Right lung (tissue), 5 donors: Measurements from ENCODE around the gene SLC25A21. TPM values are rescaled to one million over a fixed set of nuclear protein-coding genes. Genes with fewer than 3 reads are reported as not detected.
"Not testable (repeated sequence)": the region's sequence is repeated elsewhere in the genome, so short reads cannot be mapped to it uniquely, and the experiment has no call there.

Source experiments
- DNase-seq, 2 donors: peaks; one replicate each; pipeline ENCODE4 v3.0.0-alpha.2; 2013
- polyA plus RNA-seq, 5 donors: library from polyadenylated mRNA; unstranded; fragments of 120-200 nt; gene quantifications; one replicate each; pipeline versions ENCODE4 v1.2.1 to v1.2.3, GENCODE V29; 2013; ENCODE audit warnings: inconsistent platforms in 1 of 5, low replicate concordance in 1 of 5; ENCODE audit not compliant: insufficient read length in 5 of 5, insufficient read depth in 1 of 5

Gene SLC25A21
- polyA plus RNA-seq, 5 donors, result 1.5 to 3.1 (median 2.7) TPM

GRCh38 chr14:36988989-36989388 is 183.4 kb downstream of the SLC25A21 start:
- no peak for DNase-seq

GRCh38 chr14:36988568-36988967 is 183.8 kb downstream of the SLC25A21 start:
- DNase-seq, result no peak

DNA sequence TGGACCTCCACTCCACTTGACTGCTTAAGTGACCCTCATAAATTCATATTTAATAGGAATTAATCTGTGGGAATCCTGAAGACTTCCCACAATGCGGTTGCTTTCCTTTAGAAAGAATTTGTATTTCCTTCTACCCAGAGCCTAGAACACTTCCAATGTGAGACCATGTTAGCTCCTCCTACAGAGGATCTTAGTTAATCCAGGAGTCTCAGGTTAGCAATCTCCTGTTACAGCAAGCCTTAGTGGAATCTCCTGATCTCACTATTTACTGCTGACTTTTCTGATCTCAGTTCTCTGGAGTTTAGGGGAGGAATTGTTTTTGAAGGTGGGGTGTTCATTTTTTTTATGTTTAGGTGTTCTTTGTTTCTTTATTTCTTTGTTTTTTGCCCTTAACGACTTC is 186.0 kb downstream of the SLC25A21 start:
- no peak for DNase-seq

- DNase-seq, result no peak
Measured at GRCh38 chr14:36981832-36982529, 190.4 kb downstream of the SLC25A21 start.

DNA sequence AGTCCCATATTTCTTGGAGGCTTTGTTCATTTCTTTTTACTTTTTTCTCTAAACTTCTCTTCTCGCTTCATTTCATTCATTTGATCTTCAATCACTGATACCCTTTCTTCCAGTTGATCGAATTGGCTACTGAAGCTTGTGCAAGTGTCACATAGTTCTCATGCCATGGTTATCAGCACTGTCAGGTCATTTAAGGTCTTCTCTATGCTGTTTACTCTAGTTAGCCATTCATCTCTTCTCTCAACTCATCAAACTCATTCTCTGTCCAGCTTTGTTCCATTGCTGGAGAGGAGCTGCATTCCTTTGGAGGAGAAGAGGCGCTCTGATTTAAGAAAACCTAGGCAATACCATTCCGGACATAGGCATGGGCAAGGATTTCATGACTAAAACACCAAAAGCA is 192.0 kb downstream of the SLC25A21 start:
- DNase-seq, result not testable (repeated sequence)

DNA sequence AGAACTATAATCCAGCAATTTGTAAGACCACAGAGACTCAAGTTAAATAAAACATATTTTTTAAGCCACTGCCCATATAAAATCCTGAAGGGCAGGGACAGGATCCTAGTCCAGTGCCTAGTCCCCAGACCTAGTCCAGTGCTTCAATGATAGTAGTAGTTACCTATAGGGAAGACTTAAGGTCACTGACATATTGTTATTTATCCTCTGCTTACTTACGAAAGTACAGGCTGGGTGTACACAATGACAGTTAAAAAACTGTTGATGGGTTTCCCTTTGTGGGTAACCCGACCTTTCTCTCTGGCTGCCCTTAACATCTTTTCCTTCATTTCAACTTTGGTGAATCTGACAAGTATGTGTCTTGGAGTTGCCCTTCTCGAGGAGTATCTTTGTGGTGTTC is 192.5 kb downstream of the SLC25A21 start:
- no peak for DNase-seq

DNA sequence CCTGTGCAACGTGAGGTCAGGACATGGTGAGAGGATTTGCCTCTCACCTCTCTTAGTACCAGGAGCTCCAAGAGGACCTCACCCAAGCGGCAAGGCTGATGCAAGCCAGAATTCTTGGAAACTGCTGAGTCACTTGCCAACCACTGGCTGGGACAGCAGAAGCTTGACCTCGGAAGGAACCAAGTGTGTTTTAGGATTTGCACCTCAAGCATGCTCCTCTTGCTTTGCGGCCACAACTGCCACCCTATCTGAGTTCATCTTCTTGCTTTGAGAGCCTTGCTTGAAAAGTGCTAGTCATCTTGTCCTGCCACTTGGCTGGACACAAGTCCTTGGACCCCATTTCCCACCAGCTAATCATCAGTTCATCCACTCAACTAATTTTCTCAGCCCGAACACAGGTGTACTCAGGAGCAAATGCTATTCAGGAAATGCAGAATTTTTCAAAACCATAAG is 195.8 kb downstream of the SLC25A21 start:
- DNase-seq, result no peak

DNA sequence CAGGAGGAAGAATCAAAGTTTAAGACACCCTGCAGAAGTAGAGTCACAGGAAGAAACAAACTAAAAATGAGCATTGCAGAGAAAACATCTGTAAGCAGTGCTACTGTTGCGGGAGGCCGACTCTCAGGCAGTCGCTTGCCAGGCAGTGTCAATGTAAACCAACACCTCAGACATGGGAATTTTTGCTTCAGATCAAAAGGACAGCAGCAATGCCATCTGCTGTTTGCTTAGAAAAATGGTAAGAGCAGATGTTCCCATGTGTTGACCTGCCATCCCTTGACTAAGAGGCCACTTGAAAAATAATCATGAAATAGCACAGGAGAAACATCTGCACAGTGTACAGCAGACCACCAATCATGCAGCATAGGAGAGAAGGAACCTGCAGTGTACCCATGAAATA is 196.6 kb downstream of the SLC25A21 start:
- no peak for DNase-seq

- DNase-seq, result no peak
Measured at GRCh38 chr14:36974985-36975384, 197.4 kb downstream of the SLC25A21 start.

DNA sequence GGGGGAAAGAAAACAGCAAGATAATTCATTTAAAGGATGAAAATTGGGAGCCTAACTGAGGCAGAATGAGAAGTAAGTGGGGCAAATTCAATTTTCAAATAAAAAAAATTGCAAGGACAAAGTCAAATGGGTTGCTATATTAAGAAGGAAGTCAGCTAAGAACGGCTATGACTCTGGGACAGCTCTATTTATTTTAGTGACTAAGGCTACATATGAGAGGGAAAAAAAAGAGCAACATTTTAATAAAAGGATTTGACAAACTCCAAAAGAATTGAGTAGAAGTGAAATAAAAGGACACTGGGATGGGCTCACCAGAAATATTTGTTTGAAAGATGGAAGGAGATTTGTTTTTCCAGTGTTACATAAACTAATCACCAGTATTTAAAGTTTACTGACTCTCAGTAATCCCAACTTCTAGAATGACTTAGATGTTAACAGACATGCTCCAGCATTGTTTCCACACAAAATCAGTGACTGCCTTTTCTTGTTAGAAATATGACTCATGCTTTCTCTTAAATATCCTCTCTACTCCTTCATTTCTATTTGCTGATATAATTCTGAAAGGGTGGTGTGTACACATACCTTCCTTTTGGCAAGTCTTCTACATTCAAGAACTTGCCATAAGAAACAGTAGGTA is 198.5 kb downstream of the SLC25A21 start:
- DNase-seq, result no peak

DNA sequence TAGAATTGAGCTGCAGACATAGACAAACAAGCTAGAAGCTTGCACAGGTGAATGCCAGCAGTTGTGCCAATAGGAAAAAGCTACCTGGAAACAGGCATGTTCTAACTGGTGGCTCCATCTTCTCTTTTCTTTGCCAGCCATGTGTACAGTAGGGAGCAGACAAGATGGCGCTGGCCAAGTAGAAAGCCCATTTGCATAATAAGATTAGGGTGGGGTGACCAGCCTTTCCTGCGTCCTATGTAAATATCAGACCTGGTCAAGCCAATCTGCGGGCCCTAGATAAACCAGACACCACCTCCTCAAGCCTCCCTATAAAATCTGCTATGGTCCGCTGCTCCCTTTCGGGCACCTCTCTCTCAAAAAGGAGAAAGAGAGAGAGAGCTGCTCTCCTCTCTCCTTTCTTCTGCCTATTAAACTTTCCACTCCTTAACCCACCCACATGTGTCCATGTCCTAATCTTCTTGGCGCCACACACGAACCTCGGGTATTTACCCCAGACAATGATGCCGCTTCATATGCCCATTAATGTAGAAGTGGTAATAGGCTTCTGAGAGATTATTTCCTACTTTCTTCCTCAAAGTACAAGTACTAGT is 201.0 kb downstream of the SLC25A21 start:
- no peak for DNase-seq

GRCh38 chr14:36967892-36968555 is 204.4 kb downstream of the SLC25A21 start:
- no peak for DNase-seq

GRCh38 chr14:36955967-36956366 is 216.4 kb downstream of the SLC25A21 start:
- no peak for DNase-seq

DNA sequence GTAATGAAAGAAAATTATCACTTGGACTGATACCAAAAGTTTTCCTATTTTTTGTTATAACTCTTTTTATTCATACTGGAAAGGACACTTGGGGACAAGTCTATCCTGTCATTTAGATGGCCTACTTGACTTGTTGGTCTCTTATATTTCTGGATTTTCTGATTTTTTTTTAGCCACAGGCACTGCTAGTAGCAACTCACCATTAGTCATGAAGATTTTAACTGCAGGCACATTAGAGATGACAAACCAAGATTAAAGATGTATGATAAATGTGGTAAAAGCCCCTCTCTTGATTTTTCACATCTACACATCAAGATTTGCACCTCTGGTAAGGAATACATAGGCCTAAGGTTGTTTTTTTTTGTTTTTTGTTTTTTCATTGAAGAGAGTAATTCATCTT is 217.0 kb downstream of the SLC25A21 start:
- DNase-seq, result no peak

GRCh38 chr14:36952689-36953088 is 219.7 kb downstream of the SLC25A21 start:
- no peak for DNase-seq

DNA sequence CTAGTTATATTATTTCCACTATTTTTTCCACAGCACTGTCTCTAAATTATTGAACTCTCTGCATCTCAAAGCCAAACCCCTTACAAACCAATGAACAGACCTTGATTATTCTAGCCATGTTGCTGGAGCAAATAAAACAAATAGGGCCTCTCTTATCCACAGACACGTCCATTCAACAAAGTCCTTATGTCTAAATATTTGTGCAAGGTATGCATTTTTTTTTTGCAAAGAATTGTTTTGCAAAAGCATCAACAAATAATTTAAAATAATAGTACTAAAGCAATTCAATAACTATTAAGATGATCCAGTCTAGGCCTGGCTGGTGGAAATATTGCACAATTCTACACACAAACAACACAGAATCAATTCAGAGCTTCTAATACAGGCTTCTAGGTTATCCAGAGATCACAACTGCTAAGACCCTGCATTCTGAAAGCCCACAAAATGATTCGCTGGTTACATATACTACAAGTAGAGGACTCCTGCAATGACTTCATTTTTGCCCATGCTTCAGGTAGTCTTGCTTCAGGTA is 221.0 kb downstream of the SLC25A21 start:
- DNase-seq, result no peak

DNA sequence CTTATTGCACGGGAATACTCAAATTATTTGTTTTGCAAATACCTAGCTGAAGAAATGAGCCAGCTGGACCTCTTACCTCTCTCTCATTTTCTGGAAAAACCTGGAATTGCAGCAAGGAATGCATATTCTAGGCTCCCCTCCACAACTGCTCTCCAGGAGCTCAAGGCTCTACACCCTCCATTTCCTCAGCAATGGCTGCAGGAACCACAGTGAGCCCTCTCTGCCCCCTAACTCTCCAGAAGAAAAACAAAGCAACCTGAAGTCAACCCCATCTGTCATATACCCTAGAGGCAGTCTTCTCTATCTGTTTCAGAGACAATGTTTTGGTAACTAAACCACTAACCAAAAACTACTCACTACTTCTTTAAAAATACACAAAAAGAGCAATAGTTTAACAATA is 221.6 kb downstream of the SLC25A21 start:
- DNase-seq, result no peak

DNA sequence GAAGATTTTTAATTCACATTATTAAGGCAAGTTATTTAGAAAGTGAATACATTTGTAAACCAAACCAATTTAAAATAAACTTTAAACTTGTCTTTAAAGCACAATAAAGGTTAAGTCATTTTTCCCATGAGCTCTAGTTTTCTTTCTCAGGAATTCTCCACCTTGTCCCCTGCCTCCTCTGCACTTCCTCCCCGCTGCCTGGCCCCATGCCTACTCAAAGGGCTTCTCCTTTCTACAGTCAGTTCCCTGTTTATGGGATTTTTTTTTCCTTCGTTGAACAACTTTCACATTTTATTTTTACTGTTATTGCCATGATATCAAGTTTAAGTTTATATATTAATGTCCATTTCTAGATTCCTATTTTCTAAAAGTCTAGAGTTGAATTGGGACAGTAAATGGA is 223.0 kb downstream of the SLC25A21 start:
- DNase-seq, result no peak

DNA sequence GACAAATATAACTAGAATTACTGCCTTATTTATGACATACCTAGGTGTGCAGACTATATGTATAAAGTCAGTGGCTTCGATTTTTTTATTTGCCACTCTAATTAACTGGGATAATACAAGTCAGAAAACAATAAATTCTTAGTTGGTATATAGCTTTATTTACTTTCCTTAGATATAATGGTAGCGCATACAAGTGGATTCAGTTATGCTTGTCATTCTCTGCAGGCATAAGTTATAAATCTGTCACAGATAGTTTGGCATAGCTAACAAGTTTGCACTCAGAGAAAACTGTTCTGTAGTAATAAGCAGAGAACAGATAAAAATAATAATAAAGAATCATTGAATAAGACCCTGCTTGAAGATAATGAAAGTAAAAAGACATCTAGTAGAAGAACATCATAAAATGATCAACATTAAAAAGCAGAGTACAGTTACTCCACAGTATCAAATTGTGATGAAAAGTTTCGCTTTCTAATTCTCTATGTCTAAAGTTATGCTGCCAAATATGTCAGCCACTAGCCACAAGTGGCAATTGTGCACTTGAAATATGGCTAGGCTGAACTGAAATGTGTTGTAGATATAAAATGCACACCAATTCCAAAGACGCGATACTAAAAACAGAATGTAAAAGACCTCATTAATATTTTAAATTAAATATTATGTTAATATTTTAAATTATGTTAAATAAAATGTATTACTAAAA is 224.1 kb downstream of the SLC25A21 start:
- DNase-seq, result no peak

- no peak for DNase-seq
Measured at GRCh38 chr14:36947362-36947761, 225.0 kb downstream of the SLC25A21 start.

GRCh38 chr14:36946872-36947271 is 225.5 kb downstream of the SLC25A21 start:
- no peak for DNase-seq
